ENCODE data around the gene REPS2.

Gene REPS2

GRCh38 chrX:17005712-17006368 is 59.4 kb downstream of the REPS2 start:
- no peak for DNase-seq (ENCODE audit: low spot score)

- DNase-seq (ENCODE audit: low spot score) = no peak
These were observed 60.8 kb downstream of the REPS2 start for GRCh38 chrX:17007134-17007768.

GRCh38 chrX:17009856-17010625 is 63.6 kb downstream of the REPS2 start:
- DNase-seq (ENCODE audit: low spot score) = no peak

GRCh38 chrX:17012465-17012864 is 66.0 kb downstream of the REPS2 start:
- no peak for DNase-seq (ENCODE audit: low spot score)

- DNase-seq (ENCODE audit: low spot score) = no peak
These were observed 67.8 kb downstream of the REPS2 start for GRCh38 chrX:17014216-17014615.

- no peak for DNase-seq (ENCODE audit: low spot score)
These were observed 70.7 kb downstream of the REPS2 start for GRCh38 chrX:17017134-17017533.

GRCh38 chrX:17020356-17020755 is 73.9 kb downstream of the REPS2 start:
- no peak for DNase-seq (ENCODE audit: low spot score)

- no peak for DNase-seq (ENCODE audit: low spot score)
These were observed 74.7 kb downstream of the REPS2 start for GRCh38 chrX:17020851-17021821.

- DNase-seq (ENCODE audit: low spot score) = no peak
These were observed 75.6 kb downstream of the REPS2 start for GRCh38 chrX:17021851-17022604.

- DNase-seq (ENCODE audit: low spot score) = no peak
These were observed 77.2 kb downstream of the REPS2 start for GRCh38 chrX:17023661-17024060.

- no peak for DNase-seq (ENCODE audit: low spot score)
These were observed 78.4 kb downstream of the REPS2 start for GRCh38 chrX:17024886-17025285.

- no peak for DNase-seq (ENCODE audit: low spot score)
These were observed 79.3 kb downstream of the REPS2 start for GRCh38 chrX:17025621-17026302.

- no peak for DNase-seq (ENCODE audit: low spot score)
These were observed 81.5 kb downstream of the REPS2 start for GRCh38 chrX:17027931-17028330.

GRCh38 chrX:17028356-17028755 is 81.9 kb downstream of the REPS2 start:
- DNase-seq (ENCODE audit: low spot score) = no peak

GRCh38 chrX:17030092-17030491 is 83.6 kb downstream of the REPS2 start:
- no peak for DNase-seq (ENCODE audit: low spot score)

- no peak for DNase-seq (ENCODE audit: low spot score)
These were observed 84.3 kb downstream of the REPS2 start for GRCh38 chrX:17030580-17031270.

GRCh38 chrX:17031827-17032226 is 85.4 kb downstream of the REPS2 start:
- no peak for DNase-seq (ENCODE audit: low spot score)

- no peak for DNase-seq (ENCODE audit: low spot score)
These were observed 85.9 kb downstream of the REPS2 start for GRCh38 chrX:17032351-17032750.

- no peak for DNase-seq (ENCODE audit: low spot score)
These were observed 86.8 kb downstream of the REPS2 start for GRCh38 chrX:17033225-17033624.

GRCh38 chrX:17035111-17035510 is 88.7 kb downstream of the REPS2 start:
- no peak for DNase-seq (ENCODE audit: low spot score)

Measured in hepatic stellate cell (primary cell).